Liver (tissue), 3 donors: ENCODE measurements around the gene METAP2.

Source experiments
- ATF3 ChIP-seq: IDR thresholded peaks from 2 replicates; pipeline ENCODE4 v1.6.1; 2016; ENCODE audit warnings: antibody characterized with exemption
- CTCF ChIP-seq: fragments of 150-350 bp; IDR thresholded peaks from 2 replicates; pipeline ENCODE4 v1.5.1; 2017; ENCODE audit warnings: improper control_type of control experiment, low read depth, low read length; ENCODE audit not compliant: missing input control
- EGR1 ChIP-seq, 2 donors: IDR thresholded peaks; 2 replicates each; pipeline ENCODE4 v1.6.1; 2016 to 2018; ENCODE audit warnings: antibody characterized with exemption in 2 of 2, low read depth in 2 of 2
- GABPA ChIP-seq, 2 donors: IDR thresholded peaks in 1 of 2; conservative IDR thresholded peaks in 1 of 2; 2 replicates each; pipeline ENCODE4 v1.6.1; 2016; ENCODE audit warnings: antibody characterized with exemption in 2 of 2, mild to moderate bottlenecking in 1 of 2, moderate library complexity in 1 of 2
- HNF4A ChIP-seq, 2 donors: conservative IDR thresholded peaks; 2 replicates each; pipeline ENCODE4 v1.6.1; 2016; ENCODE audit warnings: antibody characterized with exemption in 2 of 2, mild to moderate bottlenecking in 2 of 2
- HNF4G ChIP-seq: IDR thresholded peaks from 2 replicates; pipeline ENCODE4 v1.6.1; 2016; ENCODE audit warnings: antibody characterized with exemption
- JUND ChIP-seq, 2 donors: IDR thresholded peaks; 2 replicates each; pipeline ENCODE4 v1.6.1; 2016; ENCODE audit warnings: antibody characterized with exemption in 2 of 2
- MAX ChIP-seq: IDR thresholded peaks from 2 replicates; pipeline ENCODE4 v1.6.1; 2016; ENCODE audit warnings: antibody characterized with exemption
- RAD21 ChIP-seq, 2 donors: IDR thresholded peaks; 2 replicates each; pipeline ENCODE4 v1.6.1; 2016; ENCODE audit warnings: antibody characterized with exemption in 2 of 2, mild to moderate bottlenecking in 2 of 2
- REST ChIP-seq: IDR thresholded peaks from 2 replicates; pipeline ENCODE4 v1.6.1; 2016; ENCODE audit warnings: antibody characterized with exemption, mild to moderate bottlenecking
- SP1 ChIP-seq: IDR thresholded peaks from 2 replicates; pipeline ENCODE4 v1.6.1; 2018; ENCODE audit warnings: antibody characterized with exemption, mild to moderate bottlenecking
- TAF1 ChIP-seq: conservative IDR thresholded peaks from 2 replicates; pipeline ENCODE4 v1.6.1; 2016; ENCODE audit warnings: antibody characterized with exemption, mild to moderate bottlenecking
- YY1 ChIP-seq: IDR thresholded peaks from 2 replicates; pipeline ENCODE4 v1.6.1; 2016; ENCODE audit warnings: antibody characterized with exemption, mild to moderate bottlenecking
- ZBTB33 ChIP-seq: IDR thresholded peaks from 2 replicates; pipeline ENCODE4 v1.6.1; 2016; ENCODE audit warnings: antibody characterized with exemption
- donor health status: healthy.
- donor health status: healthy.

- TF ChIP-seq HNF4A (conservative IDR thresholded peaks at IDR 0.05): no peak
- TF ChIP-seq CTCF: no peak
- TF ChIP-seq SP1: no peak
- TF ChIP-seq MAX: no peak
- no peak for TF ChIP-seq TAF1
- TF ChIP-seq ATF3: peak; percentile 17
- TF ChIP-seq JUND (IDR thresholded peaks at IDR 0.05): no peak
- no peak for TF ChIP-seq YY1
- TF ChIP-seq RAD21 (IDR thresholded peaks at IDR 0.05): no peak
- no peak for TF ChIP-seq REST
- TF ChIP-seq GABPA (IDR thresholded peaks at IDR 0.05 in 1 of 2, conservative IDR thresholded peaks at IDR 0.05 in 1 of 2): no peak
- no peak for TF ChIP-seq EGR1 (IDR thresholded peaks at IDR 0.05; ENCODE audit: low read depth in 2 of 2)
- TF ChIP-seq HNF4G: no peak
- no peak for TF ChIP-seq ZBTB33
Observed at GRCh38 chr12:95460105-95460504, 13.8 kb upstream of the METAP2 start.
